HT1080 (cell line): ENCODE results near the gene DBNDD1. TPM values are rescaled to one million over a fixed set of nuclear protein-coding genes. Genes with fewer than 3 reads are reported as not detected.

Experiments used
- DNase-seq: peaks from one replicate; pipeline ENCODE4 v3.0.0-alpha.2; 2015; ENCODE audit warnings: low read depth
- total RNA-seq: library from RNA; depleted of rRNA; stranded (reverse); fragments of >200 nt; shearing (Covaris generic); gene quantifications from 2 replicates; pipeline ENCODE4 v1.2.3, GENCODE V29; 2014; rRNA removed

Gene DBNDD1
- total RNA-seq, 1 experiment from 2014 or later, result 8.2 TPM

- no peak for DNase-seq
These were observed 55.1 kb downstream of the DBNDD1 start for GRCh38 chr16:89964201-89964600.

DNA sequence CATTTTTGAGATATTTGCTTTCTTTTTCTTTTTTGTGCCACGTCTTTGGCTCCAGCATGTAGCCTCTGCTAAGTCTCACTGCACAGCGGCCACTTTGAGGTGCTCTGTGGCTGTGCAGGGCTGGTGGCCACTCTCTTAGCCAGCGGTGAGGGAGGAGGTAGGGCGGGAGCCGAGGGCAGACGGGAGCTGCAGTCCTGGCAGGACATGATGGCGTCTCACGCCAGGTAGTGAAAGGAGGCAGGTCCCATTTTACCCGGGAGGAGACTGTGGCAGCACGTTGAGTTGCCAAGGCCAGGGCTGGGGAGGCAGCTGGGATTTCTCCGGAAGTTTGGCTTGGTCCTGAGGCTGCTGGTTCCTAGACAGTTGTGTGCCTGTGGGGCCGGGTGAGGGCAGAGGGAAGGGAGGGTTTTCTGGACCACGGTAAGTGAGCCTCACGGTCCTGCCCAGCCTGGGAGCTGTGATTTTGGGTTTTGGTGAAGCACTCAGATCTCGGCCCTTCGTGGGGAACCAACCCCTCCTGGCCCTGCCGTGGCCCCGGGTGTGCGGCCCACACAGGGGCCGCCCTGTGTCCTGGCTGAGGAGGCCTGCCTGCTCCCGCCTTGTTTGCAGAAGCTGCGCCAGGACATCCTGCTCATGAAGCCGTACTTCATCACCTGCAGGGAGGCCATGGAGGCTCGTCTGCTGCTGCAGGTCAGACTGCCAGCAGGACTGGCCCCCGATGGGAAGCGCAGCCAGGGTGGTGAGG lies 56.3 kb downstream of the DBNDD1 start:
- no peak for DNase-seq

GRCh38 chr16:89961920-89962319 lies 57.3 kb downstream of the DBNDD1 start:
- no peak for DNase-seq

- DNase-seq, result no peak
These were observed 58.3 kb downstream of the DBNDD1 start for GRCh38 chr16:89960966-89961365.

DNA sequence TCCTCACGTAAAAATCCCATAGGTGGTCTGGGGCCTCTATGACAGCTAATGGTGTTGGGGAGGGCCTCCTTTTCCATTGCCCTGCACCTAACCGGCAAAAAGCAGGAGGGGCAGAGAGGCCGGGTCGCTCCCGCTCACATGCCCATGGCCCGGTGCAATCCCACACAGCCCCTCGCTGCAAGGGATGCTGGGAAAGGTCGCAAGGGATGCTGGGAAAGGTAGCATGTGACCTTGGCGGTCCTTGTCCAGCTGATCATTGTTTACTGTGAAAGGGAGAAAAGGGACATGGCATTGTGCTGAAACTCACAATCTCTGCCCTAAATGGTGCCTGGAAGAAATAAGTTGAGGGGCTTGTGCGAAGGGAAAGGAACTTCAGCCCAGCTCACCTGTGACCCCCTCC lies 60.7 kb downstream of the DBNDD1 start:
- no peak for DNase-seq

- DNase-seq, result peak; percentile 61
These were observed 61.2 kb downstream of the DBNDD1 start for GRCh38 chr16:89958068-89958467.

DNA sequence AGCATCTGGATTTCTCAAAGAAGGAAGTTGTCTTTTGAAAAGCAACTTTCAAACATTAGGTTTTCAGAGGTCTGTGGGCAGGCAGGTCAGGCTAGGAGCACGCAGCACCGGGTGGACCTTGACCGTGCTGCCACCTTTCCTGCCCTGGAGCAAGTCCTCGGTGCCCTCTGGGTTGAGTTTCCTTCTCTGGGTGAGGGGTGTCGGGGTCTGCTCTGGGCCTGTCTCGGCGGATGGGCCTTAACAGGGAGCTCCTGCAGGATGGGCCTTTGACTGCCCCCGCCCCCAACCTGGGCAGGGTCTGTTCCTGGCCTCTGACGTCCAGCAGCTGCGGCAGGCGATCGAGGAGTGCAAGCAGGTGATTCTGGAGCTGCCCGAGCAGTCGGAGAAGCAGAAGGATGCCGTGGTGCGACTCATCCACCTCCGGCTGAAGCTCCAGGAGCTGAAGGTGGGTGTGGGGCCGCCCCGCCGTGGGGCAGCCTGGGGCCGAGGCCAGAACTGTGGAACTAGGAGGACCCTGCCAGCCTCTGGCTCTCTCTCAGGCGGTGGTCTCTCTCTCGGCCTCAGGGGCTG lies 62.0 kb downstream of the DBNDD1 start:
- DNase-seq, result no peak

GRCh38 chr16:89956505-89957215 lies 62.6 kb downstream of the DBNDD1 start:
- no peak for DNase-seq

DNA sequence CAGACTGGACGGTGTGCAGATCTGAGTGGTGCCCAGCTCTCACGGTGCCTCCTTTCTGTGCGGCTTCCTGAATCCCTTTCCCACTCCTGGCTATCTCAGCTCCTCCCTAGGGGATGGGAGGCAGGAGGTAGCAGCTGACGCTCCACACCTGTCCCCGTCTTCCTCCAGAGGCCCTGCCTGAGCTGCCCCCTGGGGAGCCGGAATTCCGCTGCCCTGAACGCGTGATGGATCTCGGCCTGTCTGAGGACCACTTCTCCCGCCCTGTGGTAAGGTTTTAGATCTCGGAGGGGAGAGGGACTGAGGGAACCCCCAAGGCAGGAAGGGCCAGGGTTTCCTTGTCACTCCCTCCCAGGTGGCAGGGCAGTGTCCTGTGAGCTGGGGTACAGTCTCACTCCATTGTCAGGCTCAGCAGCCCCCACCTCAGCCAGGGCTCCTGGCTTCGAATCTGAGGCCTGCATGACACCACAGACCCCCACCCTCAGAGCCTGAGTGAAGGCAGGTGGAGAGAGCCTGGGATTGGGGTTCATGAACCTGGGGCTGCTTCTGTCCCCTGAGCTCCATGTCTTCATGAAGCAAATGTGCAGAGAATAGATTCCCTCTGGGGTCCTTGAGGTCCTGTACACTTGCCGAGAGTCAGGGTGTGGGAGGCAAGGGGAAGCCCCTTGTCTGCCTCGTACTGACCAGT lies 64.1 kb downstream of the DBNDD1 start:
- no peak for DNase-seq

Other genes starting within 250 kb of the DBNDD1 start
- gene FANCA, start 202.8 kb downstream of the DBNDD1 start, total RNA-seq, result 45.4 and 60.1 TPM in 2 replicates
- 1.0 and 2.1 TPM in 2 replicates for gene SPIRE2, start 191.0 kb downstream of the DBNDD1 start, total RNA-seq
- 106 and 117 TPM in 2 replicates for gene TCF25, start 145.9 kb downstream of the DBNDD1 start, total RNA-seq
- 2.5 and 3.5 TPM in 2 replicates for gene MC1R, start 100.6 kb downstream of the DBNDD1 start, total RNA-seq
- 426 and 456 TPM in 2 replicates for gene TUBB3, start 96.1 kb downstream of the DBNDD1 start, total RNA-seq
- gene DEF8, start 70.7 kb downstream of the DBNDD1 start, total RNA-seq, result 76.6 and 88.1 TPM in 2 replicates
- gene PRDM7, start 57.9 kb upstream of the DBNDD1 start, total RNA-seq, result not detected in 2 replicates